ENCODE results near the gene SHMT2.

Gene SHMT2

DNA sequence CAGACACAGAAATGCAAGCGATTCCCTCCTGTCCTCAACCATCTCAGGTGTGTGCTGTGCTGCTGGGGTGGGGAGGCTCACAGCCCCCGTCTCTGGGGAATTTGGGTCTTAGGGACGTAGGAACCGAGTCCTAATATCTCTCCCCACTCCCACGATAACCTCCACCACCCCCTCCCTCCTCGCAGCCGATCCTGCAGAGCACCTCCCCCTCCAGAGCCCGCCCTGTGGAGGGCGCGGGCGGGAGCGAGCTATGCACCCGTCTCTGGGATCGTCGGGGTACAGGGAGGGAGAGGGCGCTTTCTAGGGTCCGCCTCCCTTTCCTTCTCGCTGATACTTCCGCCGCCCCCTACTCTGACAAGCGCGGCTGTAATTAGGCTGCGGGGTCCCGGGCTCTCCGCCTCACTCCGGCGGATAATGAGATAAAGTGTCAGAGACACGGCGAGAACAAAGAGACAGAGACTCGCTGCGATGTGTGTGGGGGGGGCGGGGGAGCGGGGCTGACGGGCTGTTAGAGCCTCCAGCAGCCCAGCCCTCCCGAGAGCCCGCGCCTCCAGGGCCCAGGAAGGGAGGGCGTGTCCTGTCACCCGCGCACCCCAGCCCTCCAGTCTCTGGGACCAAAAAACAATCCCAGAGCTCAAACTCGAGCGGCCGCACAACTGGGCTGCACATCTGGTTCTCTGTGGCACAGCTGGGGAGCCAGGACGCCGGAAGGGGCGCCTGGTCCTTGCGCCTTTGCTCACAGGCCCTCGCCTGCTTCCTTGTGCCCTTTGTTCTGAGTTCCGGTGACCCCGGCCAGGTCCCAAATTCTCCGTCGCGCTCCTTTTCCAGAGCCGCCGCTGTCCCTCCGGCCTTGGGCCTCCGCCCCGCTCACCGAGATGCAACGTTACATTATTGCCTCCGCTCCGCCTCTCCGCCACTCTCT lies 8.7 kb downstream of the SHMT2 start:
- Histone ChIP-seq H3K4me3 (replicated peaks; ENCODE audit: insufficient read depth, low read length) (no peak overlapping the region), H3K27me3 (ENCODE audit: insufficient read depth, poor library complexity, severe bottlenecking) (peaks cover 23% of the 10 kb centered on the region), H3K27ac (replicated peaks) (no peak overlapping the region)
- TF ChIP-seq SPI1 (IDR thresholded peaks at IDR 0.05; ENCODE audit: borderline replicate concordance, low read depth), result no peak
- no peak for TF ChIP-seq POLR2AphosphoS5 (IDR thresholded peaks at IDR 0.05; ENCODE audit: low read depth)
- TF ChIP-seq REST (IDR thresholded peaks at IDR 0.05; ENCODE audit: insufficient replicate concordance, low read depth), result no peak
- TF ChIP-seq CTCF (IDR thresholded peaks at IDR 0.05; ENCODE audit: insufficient read depth, low read length), result no peak
- no peak for TF ChIP-seq GABPA (IDR thresholded peaks at IDR 0.05; ENCODE audit: low read depth)
- DNase-seq (ENCODE audit: low read depth in 1 of 2, low spot score in 1 of 2), result no peak

DNA sequence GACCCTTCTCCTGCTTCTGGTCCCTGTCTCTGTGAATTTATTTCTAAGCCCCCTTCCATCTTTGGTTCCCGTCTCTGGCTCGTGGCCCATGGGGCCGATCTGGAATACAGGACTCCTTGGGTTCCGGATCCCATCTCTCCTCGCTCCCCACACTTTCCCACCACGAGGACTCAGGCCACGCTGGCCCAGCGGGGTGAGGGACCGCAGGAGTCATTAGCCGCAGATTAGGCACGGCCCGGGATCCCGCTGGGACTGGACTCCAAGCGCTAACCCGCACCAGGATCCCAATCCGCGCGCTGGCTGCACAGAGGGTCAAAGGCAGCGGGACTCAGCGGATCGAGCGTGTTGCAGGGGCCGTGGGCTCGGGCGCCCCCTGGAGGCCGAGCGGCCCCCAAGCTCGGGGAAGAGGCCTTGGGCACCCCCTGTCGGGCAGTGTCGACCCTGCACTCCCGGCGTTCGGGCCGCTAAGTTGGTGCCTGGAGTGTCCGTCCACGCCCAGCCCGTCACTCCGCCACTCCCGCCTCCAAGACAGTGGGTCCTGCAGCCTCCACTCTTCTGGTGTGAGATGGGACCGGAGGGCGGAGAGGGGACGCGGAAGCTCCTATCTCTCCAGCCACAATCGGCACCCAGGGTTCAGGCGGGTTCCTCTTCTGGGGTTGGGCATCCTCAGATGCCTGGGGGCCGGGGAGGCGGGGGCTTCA lies 9.5 kb downstream of the SHMT2 start:
- Histone ChIP-seq H3K4me3 (replicated peaks; ENCODE audit: insufficient read depth, low read length) (peak overlapping the region; percentile 28), H3K27ac (replicated peaks) (no peak overlapping the region), H3K27me3 (ENCODE audit: insufficient read depth, poor library complexity, severe bottlenecking) (peaks cover 23% of the 10 kb centered on the region)
- TF ChIP-seq REST (IDR thresholded peaks at IDR 0.05; ENCODE audit: insufficient replicate concordance, low read depth), result no peak
- TF ChIP-seq SPI1 (IDR thresholded peaks at IDR 0.05; ENCODE audit: borderline replicate concordance, low read depth), result no peak
- TF ChIP-seq CTCF (IDR thresholded peaks at IDR 0.05; ENCODE audit: insufficient read depth, low read length), result peak; percentile 99
- TF ChIP-seq GABPA (IDR thresholded peaks at IDR 0.05; ENCODE audit: low read depth), result no peak
- peak; percentile 6; the same call in 1 of the 2 replicates for TF ChIP-seq POLR2AphosphoS5 (IDR thresholded peaks at IDR 0.05; ENCODE audit: low read depth)
- peak; percentile 73 to 80 for DNase-seq (ENCODE audit: low read depth in 1 of 2, low spot score in 1 of 2)

- no peak overlapping the region for H3K27ac ChIP-seq (replicated peaks)
- TF ChIP-seq CTCF (IDR thresholded peaks at IDR 0.05; ENCODE audit: insufficient read depth, low read length) (no peak), SPI1 (IDR thresholded peaks at IDR 0.05; ENCODE audit: borderline replicate concordance, low read depth) (peak; percentile 36; the same call in 1 of the 2 replicates), GABPA (IDR thresholded peaks at IDR 0.05; ENCODE audit: low read depth) (no peak), POLR2AphosphoS5 (IDR thresholded peaks at IDR 0.05; ENCODE audit: low read depth) (0 out of 2 replicates have a peak, but pooled peaks have one; percentile 5), REST (IDR thresholded peaks at IDR 0.05; ENCODE audit: insufficient replicate concordance, low read depth) (no peak)
- H3K4me3 ChIP-seq (replicated peaks; ENCODE audit: insufficient read depth, low read length), result peak overlapping the region; percentile 53
- no peak for DNase-seq (ENCODE audit: low read depth in 1 of 2, low spot score in 1 of 2)
- H3K27me3 ChIP-seq (ENCODE audit: insufficient read depth, poor library complexity, severe bottlenecking), result peaks cover 23% of the 10 kb centered on the region
Measured at GRCh38 chr12:57239587-57240065, 10.1 kb downstream of the SHMT2 start.

Data from HL-60 (cell line).